Activated CD4-positive, alpha-beta memory T cell treated with anti-CD3 and anti-CD28 coated beads for 36 hours (primary cell): ENCODE results near the gene STK38L. TPM values are rescaled to one million over a fixed set of nuclear protein-coding genes. Genes with fewer than 3 reads are reported as not detected.

Experiments
- CTCF ChIA-PET: fragments of 350-600 bp; sonication (Branson Sonifier 250); formaldehyde crosslinking; loops from one replicate; lab custom pipeline; 2021; ENCODE audit warnings: antibody characterized with exemption, inconsistent platforms; lab: Charles Lee
- POLR2A ChIA-PET: fragments of 350-600 bp; sonication (Branson Sonifier 250); formaldehyde crosslinking; loops from one replicate; lab custom pipeline; 2021; ENCODE audit warnings: antibody characterized with exemption; lab: Charles Lee
- DNase-seq: peaks from one replicate; pipeline ENCODE4 v3.0.0-alpha.2; 2020
- H3K27ac Mint-ChIP-seq: one replicate; pipeline ENCODE4 v1.8.0; 2021; ENCODE audit warnings: mixed read lengths
- H3K27me3 Mint-ChIP-seq: one replicate; pipeline ENCODE4 v1.8.0; 2021; ENCODE audit warnings: mixed read lengths
- H3K36me3 Mint-ChIP-seq: one replicate; pipeline ENCODE4 v1.8.0; 2021; ENCODE audit warnings: mixed read lengths
- H3K4me1 Mint-ChIP-seq: one replicate; pipeline ENCODE4 v1.8.0; 2021; ENCODE audit warnings: low read depth, mixed read lengths
- H3K4me3 Mint-ChIP-seq: one replicate; pipeline ENCODE4 v1.8.0; 2021; ENCODE audit warnings: mild to moderate bottlenecking, mixed read lengths
- H3K9me3 Mint-ChIP-seq: one replicate; pipeline ENCODE4 v1.8.0; 2021; ENCODE audit warnings: mixed read lengths
- intact Hi-C: fragments of 100-400 bp; cut with micrococcal nuclease; formaldehyde crosslinking; loops from one replicate; pipeline ENCODE4 v1.15.1; 2023
- total RNA-seq, 2 experiments: library from RNA; stranded (reverse); gene quantifications; one replicate each; pipeline ENCODE4 v1.2.3, GENCODE V29; 2021

The STK38L gene
- total RNA-seq, 2 experiments from 2014 or later, result 25.1 to 25.2 TPM

DNA sequence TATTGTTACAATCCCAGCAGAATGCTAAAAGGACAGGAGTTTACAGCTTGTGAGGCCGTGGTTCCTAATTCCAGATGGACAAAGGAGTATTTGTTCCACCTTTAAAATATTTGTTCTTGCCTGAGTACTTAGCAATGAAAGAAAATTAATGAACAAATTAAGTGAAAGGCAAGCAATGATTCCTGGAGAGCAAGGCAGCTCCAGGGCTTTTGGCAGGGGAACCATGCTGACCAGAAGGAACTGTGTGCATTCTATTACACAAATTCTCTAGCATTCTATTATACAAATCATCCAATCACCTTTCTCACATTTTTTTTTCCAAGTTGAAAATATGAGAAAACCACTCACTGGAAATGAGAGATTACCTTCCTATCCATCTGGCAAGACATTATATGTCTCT is 86.8 kb downstream of the STK38L start:
- no peak for DNase-seq
- POLR2A ChIA-PET, result interaction anchor here (0.6 to 1.8 kb wide), 5 partner anchors 25 to 1067 kb away, joined by 3 to 5 read pairs (median 3); partner anchors contain the start of gene TM7SF3
- CTCF ChIA-PET, result interaction anchor here (1.2 to 2.0 kb wide), 2 partner anchors 25 to 53 kb away, joined by 7 to 10 read pairs; no protein-coding TSS in a partner anchor
- Mint-ChIP-seq H3K27me3 (peaks cover 29% of the 10 kb centered on the region), H3K4me3 (peak overlapping the region; percentile 8), H3K4me1 (peaks cover 43% of the 10 kb centered on the region), H3K36me3 (peaks cover 4% of the 10 kb centered on the region), H3K9me3 (no peaks in the 10 kb centered on the region), H3K27ac (peak overlapping the region; percentile 49)
- intact Hi-C loops, result loop anchor here (1.0 to 10.0 kb wide), 11 partner anchors 53 to 921 kb away; partner anchors contain the start of genes FGFR1OP2, MRPS35 and TM7SF3

- POLR2A ChIA-PET, result interaction anchor here (0.6 to 1.8 kb wide), 5 partner anchors 26 to 1067 kb away, joined by 3 to 5 read pairs (median 3); partner anchors contain the start of gene TM7SF3
- Mint-ChIP-seq H3K9me3 (no peaks in the 10 kb centered on the region), H3K27ac (peak overlapping the region; percentile 84), H3K4me3 (peak overlapping the region; percentile 77), H3K27me3 (peaks cover 29% of the 10 kb centered on the region), H3K36me3 (peaks cover 4% of the 10 kb centered on the region), H3K4me1 (peaks cover 49% of the 10 kb centered on the region)
- intact Hi-C loops, result loop anchor here (1.0 to 10.0 kb wide), 11 partner anchors 53 to 921 kb away; partner anchors contain the start of genes FGFR1OP2, MRPS35 and TM7SF3
- DNase-seq, result peak; percentile 44
- CTCF ChIA-PET, result interaction anchor here (1.2 to 2.0 kb wide), 2 partner anchors 25 to 53 kb away, joined by 7 to 10 read pairs; no protein-coding TSS in a partner anchor
Observed at GRCh38 chr12:27331291-27331926, 87.3 kb downstream of the STK38L start.

DNA sequence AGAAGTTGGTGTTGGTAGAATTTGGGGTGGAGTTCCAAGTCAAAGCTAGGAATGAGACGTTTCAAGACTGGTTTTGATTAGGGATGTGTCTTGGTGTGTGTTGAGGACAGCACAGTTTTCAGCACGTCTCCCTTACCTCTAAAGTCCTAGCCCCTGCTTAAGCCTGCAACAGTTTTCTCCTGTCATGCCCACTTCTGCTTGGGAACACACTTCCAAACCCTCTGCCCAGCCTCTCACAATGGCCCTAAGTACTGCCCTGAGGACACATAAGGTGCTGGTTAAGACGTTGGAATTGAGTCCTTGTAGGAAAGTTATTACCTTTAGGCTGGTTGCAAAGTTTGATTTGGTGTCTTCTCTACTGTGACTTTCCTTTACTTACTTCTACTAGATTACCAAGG is 87.8 kb downstream of the STK38L start:
- Mint-ChIP-seq H3K9me3 (no peaks in the 10 kb centered on the region), H3K27ac (peak overlapping the region; percentile 84), H3K4me1 (peaks cover 49% of the 10 kb centered on the region), H3K36me3 (peaks cover 4% of the 10 kb centered on the region), H3K4me3 (peak overlapping the region; percentile 77), H3K27me3 (peaks cover 29% of the 10 kb centered on the region)
- intact Hi-C loops, result loop anchor here (1.0 to 10.0 kb wide), 13 partner anchors 52 to 920 kb away; partner anchors contain the start of genes FGFR1OP2, MRPS35, PPFIBP1 and STK38L
- no peak for DNase-seq
- CTCF ChIA-PET, result interaction anchor here (1.2 to 2.0 kb wide), 3 partner anchors 26 to 317 kb away, joined by 6 to 10 read pairs (median 7); no protein-coding TSS in a partner anchor
- POLR2A ChIA-PET, result interaction anchor here (0.9 to 1.8 kb wide), 3 partner anchors 26 to 318 kb away, joined by 3 to 4 read pairs (median 3); partner anchors contain the start of gene TM7SF3

DNA sequence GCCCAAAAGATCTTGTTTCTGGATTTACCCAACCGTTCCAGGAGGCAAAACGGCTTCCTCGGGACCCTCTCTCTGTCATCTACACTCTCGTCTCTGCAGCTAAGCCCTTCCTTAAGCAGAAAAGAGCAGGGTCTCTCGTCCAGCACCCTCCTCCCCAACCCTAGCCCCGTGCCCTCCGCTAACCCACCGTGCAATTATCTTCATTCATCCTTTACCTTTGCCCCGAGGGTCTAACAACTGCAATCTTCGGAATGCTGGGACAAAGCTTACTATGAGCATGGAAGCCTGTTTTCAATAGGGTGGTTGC is 88.3 kb downstream of the STK38L start:
- intact Hi-C loops, result loop anchor here (2.0 to 10.0 kb wide), 4 partner anchors 88 to 920 kb away; partner anchors contain the start of genes PPFIBP1 and STK38L
- H3K4me3 Mint-ChIP-seq, result peak overlapping the region; percentile 77
- H3K27ac Mint-ChIP-seq, result peak overlapping the region; percentile 84
- no peaks in the 10 kb centered on the region for H3K9me3 Mint-ChIP-seq
- H3K4me1 Mint-ChIP-seq, result peaks cover 49% of the 10 kb centered on the region
- DNase-seq, result no peak
- peaks cover 3% of the 10 kb centered on the region for H3K36me3 Mint-ChIP-seq
- ChIA-PET CTCF (interaction anchor here (1.7 to 2.0 kb wide), 2 partner anchors 52 to 317 kb away, joined by 6 to 7 read pairs; no protein-coding TSS in a partner anchor), POLR2A (interaction anchor here (1.5 to 1.8 kb wide), 2 partner anchors 27 to 124 kb away, joined by 3 to 4 read pairs; no protein-coding TSS in a partner anchor)
- H3K27me3 Mint-ChIP-seq, result peaks cover 31% of the 10 kb centered on the region

GRCh38 chr12:27332714-27333402 is 88.8 kb downstream of the STK38L start, which contains the start of gene BMAL2:
Gene BMAL2, plus strand, starts transcription at chr12:27332836. Its CDS starts 237 bp downstream, at chr12:27333073.
- Mint-ChIP-seq H3K36me3 (no peaks in the 10 kb centered on the region), H3K9me3 (no peaks in the 10 kb centered on the region), H3K27me3 (peaks cover 31% of the 10 kb centered on the region), H3K4me3 (peak within 1 kb of the TSS; percentile 91), H3K4me1 (peaks cover 49% of the 10 kb centered on the region), H3K27ac (peak within 1 kb of the TSS; percentile 84)
- intact Hi-C loops, result loop anchor here (2.0 to 10.0 kb wide), 4 partner anchors 88 to 919 kb away; partner anchors contain the start of genes PPFIBP1 and STK38L
- DNase-seq, result peak; percentile 54
- POLR2A ChIA-PET, result interaction anchor here (1.2 to 2.0 kb wide), 3 partner anchors 8 to 500 kb away, joined by 3 to 8 read pairs (median 3); partner anchors contain the start of genes ITPR2 and STK38L
- CTCF ChIA-PET, result interaction anchor here (1.5 to 1.7 kb wide), 2 partner anchors 52 to 318 kb away, joined by 6 read pairs; no protein-coding TSS in a partner anchor

DNA sequence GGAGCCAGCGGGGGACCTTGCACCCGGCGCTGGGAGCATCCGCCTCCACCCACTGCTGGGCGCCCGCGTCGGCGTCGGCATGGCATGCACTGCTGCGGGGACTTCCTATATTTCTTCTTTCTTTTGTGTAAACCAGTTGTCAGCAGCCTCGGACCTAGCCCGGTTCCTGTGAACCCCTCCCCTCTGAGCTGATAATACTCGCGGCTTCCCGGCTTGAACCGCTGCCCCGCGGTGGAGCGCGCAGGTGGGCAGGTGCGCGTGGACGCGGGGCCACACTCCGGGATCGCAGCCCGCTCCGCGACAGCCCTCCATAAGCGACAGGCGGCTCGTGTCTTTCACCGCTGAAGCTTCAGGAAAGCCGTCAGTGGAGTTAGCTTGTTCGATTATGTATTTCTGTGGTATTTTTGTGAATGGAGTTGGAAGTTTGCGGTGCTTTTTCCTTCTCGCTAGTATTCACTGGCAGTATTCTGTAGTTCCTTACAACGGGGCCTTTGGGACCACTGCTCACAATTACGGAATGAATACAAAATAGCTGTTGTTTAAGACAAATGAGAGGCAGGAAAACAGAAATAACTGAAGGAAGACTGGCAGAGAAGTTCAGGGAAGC is 89.4 kb downstream of the STK38L start:
- CTCF ChIA-PET, result interaction anchor here (1.5 to 2.4 kb wide), 3 partner anchors 28 to 318 kb away, joined by 6 to 7 read pairs (median 6); no protein-coding TSS in a partner anchor
- H3K27ac Mint-ChIP-seq, result peak overlapping the region; percentile 70
- intact Hi-C loops, result loop anchor here (2.0 to 10.0 kb wide), 4 partner anchors 89 to 919 kb away; partner anchors contain the start of genes PPFIBP1 and STK38L
- peak overlapping the region; percentile 91 for H3K4me3 Mint-ChIP-seq
- H3K4me1 Mint-ChIP-seq, result peaks cover 49% of the 10 kb centered on the region
- POLR2A ChIA-PET, result interaction anchor here (1.2 to 2.0 kb wide), 3 partner anchors 9 to 500 kb away, joined by 3 to 8 read pairs (median 3); partner anchors contain the start of genes ITPR2 and STK38L
- peak; percentile 61 for DNase-seq
- H3K9me3 Mint-ChIP-seq, result no peaks in the 10 kb centered on the region
- H3K36me3 Mint-ChIP-seq, result no peaks in the 10 kb centered on the region
- H3K27me3 Mint-ChIP-seq, result peaks cover 31% of the 10 kb centered on the region

- Mint-ChIP-seq H3K27ac (no peak overlapping the region), H3K27me3 (peaks cover 33% of the 10 kb centered on the region), H3K4me3 (peak overlapping the region; percentile 91), H3K36me3 (no peaks in the 10 kb centered on the region), H3K9me3 (no peaks in the 10 kb centered on the region), H3K4me1 (peaks cover 45% of the 10 kb centered on the region)
- no peak for DNase-seq
- intact Hi-C loops, result loop anchor here (5.0 to 10.0 kb wide), 2 partner anchors 321 to 918 kb away; no protein-coding TSS in a partner anchor
- ChIA-PET CTCF (interaction anchor here (0.7 to 2.4 kb wide), 3 partner anchors 28 to 103 kb away, joined by 4 to 7 read pairs (median 6); no protein-coding TSS in a partner anchor), POLR2A (interaction anchor here (0.5 to 2.0 kb wide), 4 partner anchors 9 to 501 kb away, joined by 3 to 8 read pairs (median 3); partner anchors contain the start of genes ITPR2 and STK38L)
Observed at GRCh38 chr12:27334042-27334720, 90.1 kb downstream of the STK38L start.

DNA sequence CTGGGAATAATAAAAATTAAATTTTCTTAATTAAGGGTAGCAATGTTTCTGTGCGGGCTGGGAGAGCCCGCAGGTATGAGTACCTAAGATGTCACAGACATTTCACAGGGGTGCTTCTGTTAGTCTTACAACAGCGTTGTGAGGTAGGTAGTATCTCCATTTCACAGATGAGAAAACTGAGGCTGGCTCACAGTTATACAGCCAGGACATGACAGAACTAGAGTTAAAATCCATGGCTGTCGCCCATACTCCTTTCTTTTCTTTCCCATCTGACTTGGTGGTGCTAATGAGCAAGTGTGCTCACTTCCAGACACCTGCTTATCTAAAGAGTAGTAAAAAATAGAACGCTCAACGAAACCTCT is 90.6 kb downstream of the STK38L start:
- H3K27me3 Mint-ChIP-seq, result peaks cover 34% of the 10 kb centered on the region
- H3K4me3 Mint-ChIP-seq, result no peak overlapping the region
- ChIA-PET CTCF (interaction anchor here (0.7 to 2.4 kb wide), 3 partner anchors 29 to 102 kb away, joined by 4 to 7 read pairs (median 6); no protein-coding TSS in a partner anchor), POLR2A (interaction anchor here (0.5 to 2.0 kb wide), 2 partner anchors 91 to 318 kb away, joined by 3 to 8 read pairs; partner anchors contain the start of gene STK38L)
- no peaks in the 10 kb centered on the region for H3K9me3 Mint-ChIP-seq
- H3K36me3 Mint-ChIP-seq, result no peaks in the 10 kb centered on the region
- no peak for DNase-seq
- intact Hi-C loops, result loop anchor here (5.0 to 10.0 kb wide), 2 partner anchors 320 to 918 kb away; no protein-coding TSS in a partner anchor
- H3K27ac Mint-ChIP-seq, result no peak overlapping the region
- H3K4me1 Mint-ChIP-seq, result peaks cover 45% of the 10 kb centered on the region

- ChIA-PET CTCF (interaction anchor here (0.7 to 2.4 kb wide), 3 partner anchors 30 to 121 kb away, joined by 3 to 7 read pairs (median 4); no protein-coding TSS in a partner anchor), POLR2A (no interaction called here)
- no peak for DNase-seq
- H3K27ac Mint-ChIP-seq, result no peak overlapping the region
- H3K4me3 Mint-ChIP-seq, result no peak overlapping the region
- peaks cover 29% of the 10 kb centered on the region for H3K27me3 Mint-ChIP-seq
- H3K36me3 Mint-ChIP-seq, result no peaks in the 10 kb centered on the region
- intact Hi-C loops, result loop anchor here (10.0 kb wide), 1 partner anchor 319 kb away; no protein-coding TSS in a partner anchor
- H3K9me3 Mint-ChIP-seq, result no peaks in the 10 kb centered on the region
- peaks cover 38% of the 10 kb centered on the region for H3K4me1 Mint-ChIP-seq
Observed at GRCh38 chr12:27335364-27336281, 91.5 kb downstream of the STK38L start.
